IPS DF 19.7 (cell line): ENCODE measurements around the gene SH2D5.

Experiments used
- DNase-seq: peaks from one replicate; pipeline ENCODE4 v3.0.0-alpha.2; 2013; ENCODE audit warnings: low read depth, low spot score

Gene SH2D5

GRCh38 chr1:20713440-20713839, 19.1 kb downstream of the SH2D5 start:
- DNase-seq: no peak

DNA sequence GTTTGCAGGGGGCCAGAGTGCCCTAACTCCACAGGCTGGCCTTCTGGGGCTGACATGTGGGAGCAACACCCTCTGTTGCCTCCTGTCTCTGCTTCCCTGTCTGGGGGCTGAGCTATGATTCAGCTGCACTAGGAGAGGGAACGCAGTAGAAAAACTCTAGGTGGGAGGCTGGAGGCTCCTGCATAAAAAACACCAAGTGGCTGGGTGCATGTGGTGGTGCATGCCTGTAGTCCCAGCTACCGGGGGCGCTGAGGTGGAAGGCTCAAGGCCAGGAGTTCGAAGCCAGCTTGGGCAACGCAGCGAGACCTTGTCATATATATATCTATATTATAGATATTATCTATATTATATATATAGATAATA, 20.3 kb downstream of the SH2D5 start:
- DNase-seq: no peak

- no peak for DNase-seq
Measured at GRCh38 chr1:20711285-20712214, 21.0 kb downstream of the SH2D5 start.

DNA sequence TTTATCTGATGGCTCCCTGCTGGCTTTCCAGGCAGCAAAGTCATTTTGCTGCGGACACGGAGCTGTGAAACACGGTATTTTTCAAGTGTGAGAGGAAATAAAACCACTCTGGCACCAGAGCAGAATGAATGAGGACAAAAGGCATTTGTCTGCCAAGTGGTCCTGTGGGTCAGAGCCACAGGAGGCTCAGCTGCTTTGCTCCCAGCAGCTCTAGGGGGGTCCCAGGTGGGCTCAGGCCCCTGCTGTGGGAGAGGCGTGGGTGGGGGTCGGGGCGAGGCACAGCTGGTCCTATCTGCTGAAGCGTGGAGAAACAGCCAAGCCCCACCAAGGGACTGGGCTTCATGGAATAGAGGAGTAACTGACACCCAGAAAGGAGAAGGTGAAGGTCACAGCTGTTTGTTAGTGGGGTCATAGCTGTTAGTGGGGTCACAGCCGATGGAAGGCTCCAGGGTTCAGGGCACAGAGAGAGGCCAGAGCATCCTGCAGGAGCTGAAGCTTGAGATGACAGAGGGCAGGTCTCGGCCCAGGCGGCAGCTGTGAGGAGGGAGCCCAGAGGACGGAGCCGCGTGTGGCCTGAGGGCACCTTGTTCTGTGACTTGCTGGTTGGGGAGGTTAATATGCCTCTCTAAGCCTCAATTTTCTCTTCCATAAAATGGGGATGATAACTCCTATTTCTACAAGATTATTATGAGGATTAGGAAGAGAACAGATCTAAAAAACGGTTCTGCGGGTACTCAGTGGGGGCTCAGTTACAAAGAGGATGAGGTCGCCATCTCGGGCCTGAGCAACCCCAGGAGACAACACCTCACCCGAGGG, 21.8 kb downstream of the SH2D5 start:
- no peak for DNase-seq

DNA sequence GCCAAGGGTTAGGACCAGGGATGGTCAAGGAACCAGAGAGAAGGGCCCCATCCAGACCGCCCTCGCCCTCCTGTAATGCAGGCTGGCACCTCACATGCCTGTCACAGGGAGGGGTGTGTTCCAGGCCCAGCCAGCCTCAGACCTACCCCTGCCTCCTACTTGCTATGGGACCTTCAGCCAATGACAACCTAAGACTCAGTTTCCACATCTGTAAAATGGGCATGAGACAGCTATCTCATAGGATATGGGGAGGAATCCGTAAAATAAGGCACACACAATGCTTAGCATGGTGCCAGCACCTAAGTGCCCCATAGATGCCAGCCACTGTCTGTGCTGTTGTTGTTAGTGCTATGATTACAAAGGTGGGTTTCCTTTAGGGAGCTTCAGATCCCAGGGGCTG, 22.6 kb downstream of the SH2D5 start:
- DNase-seq: no peak

GRCh38 chr1:20708891-20709290, 23.6 kb downstream of the SH2D5 start:
- no peak for DNase-seq

DNA sequence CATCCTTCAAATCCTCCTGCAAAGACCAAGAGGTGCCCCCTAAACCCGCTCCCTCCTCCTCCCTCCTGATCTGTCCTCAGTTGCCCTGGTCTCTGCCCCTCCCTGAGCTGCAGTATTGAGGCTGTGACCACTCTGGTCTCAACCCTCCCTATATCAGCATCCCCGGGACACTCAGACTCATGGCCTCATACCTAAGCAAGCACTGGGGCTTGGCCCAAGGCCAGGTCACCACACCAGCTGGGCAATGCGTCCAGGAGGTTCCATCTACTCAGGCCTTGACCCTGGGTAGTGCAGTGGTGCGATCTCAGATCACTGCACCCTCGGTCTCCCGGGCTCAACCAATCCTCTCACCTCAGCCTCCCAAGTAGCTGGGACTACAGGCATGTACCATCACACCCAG, 24.4 kb downstream of the SH2D5 start:
- no peak for DNase-seq

- DNase-seq: no peak
Measured at GRCh38 chr1:20706841-20707240, 25.7 kb downstream of the SH2D5 start.

DNA sequence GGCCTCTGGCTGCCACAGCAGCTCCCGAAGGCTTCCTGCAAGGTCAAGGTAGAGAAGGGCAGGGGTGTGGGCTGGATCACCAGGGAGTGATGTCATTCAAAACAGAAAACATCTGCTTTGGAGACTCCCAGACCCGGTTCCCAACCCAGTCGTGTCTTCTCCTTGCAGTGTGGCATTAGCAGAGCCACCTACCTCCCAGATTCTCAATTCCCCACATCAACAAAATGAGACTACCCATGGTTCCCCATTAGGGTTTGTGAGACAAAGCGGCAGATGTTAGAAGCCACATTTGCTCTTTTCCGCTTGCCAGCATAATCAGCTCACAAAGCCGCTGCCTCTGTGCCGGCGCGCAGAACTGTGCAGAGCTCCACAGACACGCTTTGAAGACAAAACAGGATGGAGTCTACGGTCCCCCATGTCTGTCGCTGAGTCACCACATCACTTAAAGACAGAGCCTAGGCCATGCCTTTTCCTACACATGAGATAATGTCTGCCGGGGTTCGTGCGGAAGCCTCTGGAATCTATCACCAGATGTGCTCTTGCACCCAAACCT, 27.2 kb downstream of the SH2D5 start:
- DNase-seq: no peak

- DNase-seq: no peak
Measured at GRCh38 chr1:20704390-20705202, 27.9 kb downstream of the SH2D5 start.

DNA sequence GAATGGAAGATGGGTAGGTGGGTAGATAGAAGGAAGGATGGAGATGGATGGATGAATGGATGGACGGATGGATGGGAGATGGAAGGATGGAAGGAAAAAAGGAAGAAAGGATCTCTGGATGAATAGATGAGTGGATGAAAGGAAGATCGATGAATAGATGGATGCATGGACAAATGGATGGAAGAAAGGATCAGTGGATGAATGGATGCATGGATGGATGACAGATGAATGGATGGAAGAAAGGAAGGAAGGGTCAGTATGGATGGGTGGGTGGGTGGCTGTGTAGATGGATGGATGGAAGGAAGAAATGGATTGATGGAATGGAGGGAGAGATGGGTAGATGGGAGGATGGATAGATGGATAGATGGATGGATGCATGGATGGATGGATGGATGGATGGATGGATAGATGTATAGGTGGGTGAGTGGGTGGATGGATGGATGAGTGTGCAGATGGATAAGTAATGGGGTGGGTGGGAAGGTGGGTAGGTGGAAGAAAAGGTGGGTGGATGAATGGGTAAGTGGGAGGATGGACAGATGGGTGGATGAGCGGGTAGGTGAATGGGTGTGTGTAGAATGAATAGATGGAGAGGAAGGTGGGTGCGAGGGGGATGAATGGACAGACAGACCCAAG, 29.3 kb downstream of the SH2D5 start:
- no peak for DNase-seq

GRCh38 chr1:20702416-20702815, 30.1 kb downstream of the SH2D5 start:
- no peak for DNase-seq

DNA sequence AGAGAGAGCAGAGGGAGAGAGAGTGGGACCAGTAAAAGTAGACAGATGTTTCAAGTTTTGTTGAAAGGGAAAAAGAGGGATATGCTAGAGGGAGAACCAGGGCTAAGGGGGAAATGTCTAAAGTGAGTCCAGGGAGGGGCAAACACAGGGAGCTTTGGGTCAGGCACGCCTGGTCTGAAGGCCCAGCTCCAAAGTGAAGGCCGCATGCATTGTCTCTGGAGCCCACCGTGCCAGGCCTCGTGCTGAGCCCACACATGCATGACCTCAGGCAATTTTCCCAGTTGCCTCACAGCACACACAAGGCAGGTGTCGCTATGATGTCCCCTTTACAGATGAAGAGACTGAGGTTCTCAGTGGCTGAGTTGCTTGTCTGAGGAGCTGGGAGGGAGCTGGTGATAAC, 30.7 kb downstream of the SH2D5 start:
- DNase-seq: no peak

GRCh38 chr1:20701446-20701845, 31.1 kb downstream of the SH2D5 start:
- no peak for DNase-seq

DNA sequence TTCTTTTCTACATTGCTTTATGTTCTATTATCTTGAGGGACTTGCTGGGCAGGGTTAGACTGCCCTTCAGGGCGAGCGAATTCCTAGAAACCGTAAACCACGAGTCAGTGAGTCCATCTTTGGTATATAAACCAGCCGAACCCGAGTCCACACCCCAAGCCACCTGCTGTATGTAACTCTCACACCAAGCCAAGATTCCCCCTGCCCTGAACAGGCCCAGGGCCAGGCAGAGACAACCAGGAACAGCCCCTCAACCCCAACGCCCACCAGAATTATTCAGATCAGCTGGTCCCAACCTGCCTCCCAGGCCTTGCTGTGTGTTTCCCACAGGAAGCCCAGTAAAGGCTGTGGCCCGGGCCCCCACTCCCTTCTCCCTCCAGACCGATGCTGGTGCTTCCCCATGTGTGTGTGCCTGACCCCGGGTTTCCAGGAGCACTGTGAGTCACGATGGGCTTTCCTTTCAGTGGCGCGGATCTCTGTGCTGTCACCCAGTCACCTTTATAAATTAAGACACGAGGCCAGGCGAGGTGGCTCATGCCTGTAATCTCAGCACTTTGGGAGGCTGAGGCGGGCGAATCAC, 31.8 kb downstream of the SH2D5 start:
- no peak for DNase-seq

DNA sequence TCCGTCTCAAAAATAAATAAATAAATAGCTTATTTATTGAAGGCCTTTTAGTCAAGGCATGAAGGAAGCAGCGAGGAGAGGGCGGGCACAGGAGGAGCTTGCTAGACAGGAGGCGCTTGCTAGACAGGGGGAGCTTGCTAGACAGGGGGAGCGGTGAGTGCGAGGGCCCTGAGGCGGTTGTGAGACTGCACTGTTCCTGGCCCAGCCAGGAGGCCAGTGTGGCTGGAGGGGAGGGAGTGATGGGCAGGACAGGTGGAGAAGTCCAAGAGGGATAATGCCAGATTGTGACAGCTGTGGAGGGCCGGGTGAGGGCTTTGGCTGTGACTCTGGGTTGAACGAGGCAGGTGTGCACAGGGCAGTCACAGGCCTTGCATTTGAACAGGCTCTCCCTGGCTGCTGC, 32.9 kb downstream of the SH2D5 start:
- DNase-seq: no peak

GRCh38 chr1:20698195-20698910, 34.1 kb downstream of the SH2D5 start:
- DNase-seq: no peak

GRCh38 chr1:20697563-20697962, 34.9 kb downstream of the SH2D5 start:
- no peak for DNase-seq

DNA sequence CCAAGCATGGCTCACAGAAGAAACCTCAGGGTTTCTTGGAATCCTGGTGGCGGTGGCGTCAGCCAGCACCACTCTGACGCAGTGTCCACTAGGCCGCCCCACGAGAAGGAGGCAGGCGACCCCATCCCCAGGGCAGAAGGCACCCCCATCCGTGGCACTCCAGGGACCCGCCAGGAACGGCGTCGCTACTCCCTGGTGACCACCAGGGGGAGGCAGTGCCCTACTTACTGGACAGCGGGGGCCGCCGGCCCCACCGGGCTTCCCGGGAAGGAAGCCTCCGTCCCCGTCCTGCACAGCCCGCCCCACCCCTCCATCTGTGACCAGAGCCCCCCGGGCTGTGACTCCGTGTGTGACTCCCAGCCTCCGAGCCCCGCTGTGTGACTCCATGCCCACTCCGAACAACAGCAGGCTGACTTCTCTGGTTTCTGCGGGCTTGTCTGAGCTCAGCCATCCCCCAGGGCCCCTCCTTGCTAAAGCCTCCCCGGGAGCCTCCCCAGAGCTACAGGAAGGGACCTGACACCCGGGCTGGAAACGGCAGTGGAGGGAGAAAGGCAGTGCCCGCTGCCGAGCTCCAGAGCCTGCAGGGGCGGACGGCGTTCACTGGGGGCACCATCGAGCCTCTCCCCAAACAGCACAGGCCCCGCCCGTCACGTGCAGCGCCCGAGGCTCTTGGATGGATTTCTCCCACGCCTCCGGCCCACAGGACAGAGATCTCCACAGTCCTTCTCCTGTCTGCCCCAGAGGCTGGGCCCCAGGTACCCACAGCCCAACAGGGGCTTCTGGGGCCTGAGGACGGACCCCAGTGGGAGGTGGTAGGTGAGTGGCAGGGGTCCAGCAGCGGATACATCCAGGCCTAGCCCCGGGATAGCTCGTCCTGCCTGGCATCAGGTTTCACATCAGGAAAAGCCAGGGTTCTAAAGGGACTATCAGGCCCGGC, 35.8 kb downstream of the SH2D5 start:
- DNase-seq: no peak
